ENCODE data around the gene SLC25A2. TPM values are rescaled to one million over a fixed set of nuclear protein-coding genes. Genes with fewer than 3 reads are reported as not detected.
"Not testable (repeated sequence)": the region's sequence is repeated elsewhere in the genome, so short reads cannot be mapped to it uniquely, and the experiment has no call there.

Gene SLC25A2
- total and polyA plus RNA-seq, 2 experiments from 2014 or later = 0.42 TPM; not detected in 1

GRCh38 chr5:141343242-141343952 is 39.5 kb upstream of the SLC25A2 start, which contains the start of gene PCDHGA3:
TSS of gene PCDHGA3 (plus strand) at chr5:141343829. CDS start at chr5:141344034, 205 bp downstream.
- Histone ChIP-seq H3K4me1 (ENCODE audit: low read depth) (no peaks in the 10 kb centered on the region), H3K4me3 (no peak within 1 kb of the TSS), H3K27ac (peak within 1 kb of the TSS; percentile 60), H3K27me3 (no peaks in the 10 kb centered on the region), H3K36me3 (no peaks in the 10 kb centered on the region), H3K9me3 (ENCODE audit: low read depth) (no peaks in the 10 kb centered on the region)
- DNase-seq (ENCODE audit: low read depth in 1 of 2, low spot score in 1 of 2) = peak in 1 of 2 donors; percentile 63
- TF ChIP-seq CTCF (IDR thresholded peaks at IDR 0.05; ENCODE audit: low read depth, low read length) = peak; percentile 42

GRCh38 chr5:141342773-141343172 is 38.9 kb upstream of the SLC25A2 start:
- Histone ChIP-seq H3K4me3 (no peak overlapping the region), H3K36me3 (no peaks in the 10 kb centered on the region), H3K27me3 (no peaks in the 10 kb centered on the region), H3K27ac (peak overlapping the region; percentile 60), H3K9me3 (ENCODE audit: low read depth) (no peaks in the 10 kb centered on the region), H3K4me1 (ENCODE audit: low read depth) (no peaks in the 10 kb centered on the region)
- TF ChIP-seq CTCF (IDR thresholded peaks at IDR 0.05; ENCODE audit: low read depth, low read length) = no peak
- peak in 1 of 2 donors; percentile 20 for DNase-seq (ENCODE audit: low read depth in 1 of 2, low spot score in 1 of 2)

- not testable (repeated sequence) for H3K27me3 ChIP-seq; DNase-seq (ENCODE audit: low read depth in 1 of 2, low spot score in 1 of 2); H3K4me1 ChIP-seq (ENCODE audit: low read depth); H3K27ac ChIP-seq; H3K9me3 ChIP-seq (ENCODE audit: low read depth); H3K36me3 ChIP-seq; H3K4me3 ChIP-seq
Observed at GRCh38 chr5:141340781-141341354, 37.0 kb upstream of the SLC25A2 start.

GRCh38 chr5:141338538-141339306 is 34.9 kb upstream of the SLC25A2 start, which contains the start of gene PCDHGA2:
TSS of gene PCDHGA2 (plus strand) at chr5:141338760.
- H3K36me3 ChIP-seq = no peaks in the 10 kb centered on the region
- TF ChIP-seq CTCF (IDR thresholded peaks at IDR 0.05; ENCODE audit: low read depth, low read length) = peak; percentile 55
- DNase-seq (ENCODE audit: low read depth in 1 of 2, low spot score in 1 of 2) = peak in 1 of 2 donors; percentile 66
- H3K9me3 ChIP-seq (ENCODE audit: low read depth) = no peaks in the 10 kb centered on the region
- no peak within 1 kb of the TSS for H3K27ac ChIP-seq
- H3K4me3 ChIP-seq = no peak within 1 kb of the TSS
- H3K27me3 ChIP-seq = no peaks in the 10 kb centered on the region
- H3K4me1 ChIP-seq (ENCODE audit: low read depth) = no peaks in the 10 kb centered on the region

- not testable (repeated sequence) for H3K36me3 ChIP-seq; H3K4me1 ChIP-seq (ENCODE audit: low read depth); H3K4me3 ChIP-seq; H3K27me3 ChIP-seq; DNase-seq (ENCODE audit: low read depth in 1 of 2, low spot score in 1 of 2); H3K27ac ChIP-seq; H3K9me3 ChIP-seq (ENCODE audit: low read depth)
Observed at GRCh38 chr5:141332571-141332970, 28.7 kb upstream of the SLC25A2 start.

- peak; percentile 66 for TF ChIP-seq CTCF (IDR thresholded peaks at IDR 0.05; ENCODE audit: low read depth, low read length)
- Histone ChIP-seq H3K27ac (no peak within 1 kb of the TSS), H3K4me3 (no peak within 1 kb of the TSS), H3K36me3 (no peaks in the 10 kb centered on the region), H3K27me3 (no peaks in the 10 kb centered on the region), H3K4me1 (ENCODE audit: low read depth) (no peaks in the 10 kb centered on the region), H3K9me3 (ENCODE audit: low read depth) (no peaks in the 10 kb centered on the region)
- DNase-seq (ENCODE audit: low read depth in 1 of 2, low spot score in 1 of 2) = peak in 1 of 2 donors; percentile 67
Observed at GRCh38 chr5:141330299-141331080, 26.6 kb upstream of the SLC25A2 start, which contains the start of gene PCDHGA1. TSS of gene PCDHGA1 (plus strand) at chr5:141330514.

Measured in cardiac muscle cell (in vitro differentiated cells and primary cell).